ENCODE results near the gene FOXS1. TPM values are rescaled to one million over a fixed set of nuclear protein-coding genes. Genes with fewer than 3 reads are reported as not detected.
A peak's percentile ranks its signal among the peaks of the same experiment; 100 is the strongest.

The FOXS1 gene
- total RNA-seq, 2 experiments from 2014 or later, result not detected

DNA sequence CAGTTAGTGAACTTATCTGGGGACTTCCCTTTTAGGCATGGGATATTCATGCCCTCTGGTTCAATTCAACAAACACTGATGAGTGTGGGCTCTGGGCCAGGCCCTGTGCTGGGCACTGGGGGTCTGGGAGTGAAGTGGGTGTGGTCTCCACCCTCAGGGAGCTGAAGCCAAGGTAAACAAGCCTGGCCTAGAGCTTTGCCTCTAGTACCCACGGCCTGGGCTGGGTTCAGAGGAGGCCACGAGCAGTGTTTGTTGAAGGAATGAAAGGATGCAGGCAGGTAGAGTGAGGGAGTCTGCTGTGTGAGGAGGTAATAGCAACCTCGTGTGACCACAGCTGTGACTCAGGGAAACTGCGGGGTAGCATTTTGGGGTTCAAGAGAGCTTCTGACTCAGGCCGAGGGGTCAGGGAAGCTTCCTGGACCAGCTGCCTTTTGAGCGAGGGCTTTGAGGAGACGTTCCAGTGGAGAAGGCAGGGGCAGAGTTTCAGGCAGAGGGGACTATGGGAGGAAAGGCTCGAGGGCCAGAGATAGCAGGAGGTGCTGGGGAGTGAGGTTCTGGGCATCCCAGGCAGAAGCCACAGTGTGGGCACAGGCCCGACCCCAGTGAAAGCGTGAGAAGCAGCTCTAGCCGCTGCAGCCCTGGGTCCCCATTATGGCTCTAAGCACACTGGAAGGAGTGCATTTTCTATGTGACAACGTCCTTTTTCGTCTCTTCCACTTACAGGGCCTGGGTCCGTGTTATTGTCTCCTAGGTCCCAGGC lies 20.7 kb downstream of the FOXS1 start:
- POLR2A ChIA-PET, result interaction anchor here (1.7 kb wide), 1 partner anchor 207 kb away, joined by 6 read pairs; no protein-coding TSS in a partner anchor
- no peaks in the 10 kb centered on the region for H3K36me3 Mint-ChIP-seq (ENCODE audit: low read depth)
- no peaks in the 10 kb centered on the region for H3K9me3 Mint-ChIP-seq
- DNase-seq, result no peak
- no peak overlapping the region for H3K27ac Mint-ChIP-seq
- H3K4me3 Mint-ChIP-seq, result no peak overlapping the region
- H3K27me3 Mint-ChIP-seq, result peaks cover 2% of the 10 kb centered on the region
- intact Hi-C loops (cut with micrococcal nuclease), result no loop called here
- CTCF ChIA-PET, result interaction anchor here (0.8 to 2.6 kb wide), 6 partner anchors 8 to 31 kb away, joined by 3 to 16 read pairs (median 4); no protein-coding TSS in a partner anchor
- H3K4me1 Mint-ChIP-seq (ENCODE audit: low read depth), result peaks cover 2% of the 10 kb centered on the region
- TF ChIP-seq CTCF (IDR thresholded peaks at IDR 0.05), result no peak
- no peak for ATAC-seq

DNA sequence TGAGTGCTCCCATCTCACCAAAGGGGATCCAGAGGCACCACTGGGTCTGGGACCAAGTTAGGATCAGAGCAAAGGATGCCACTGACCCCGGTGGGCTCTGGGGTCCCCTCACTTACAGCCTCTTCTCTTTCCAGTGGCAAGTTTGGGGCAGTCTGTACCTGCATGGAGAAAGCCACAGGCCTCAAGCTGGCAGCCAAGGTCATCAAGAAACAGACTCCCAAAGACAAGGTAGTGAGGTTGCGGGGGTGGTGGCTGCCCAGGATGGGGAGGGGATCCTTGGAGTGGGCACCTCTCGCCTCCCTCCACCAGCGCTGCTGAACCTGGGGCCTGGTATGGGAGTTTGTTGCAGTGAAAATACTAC lies 21.3 kb downstream of the FOXS1 start:
- intact Hi-C loops (cut with micrococcal nuclease), result no loop called here

DNA sequence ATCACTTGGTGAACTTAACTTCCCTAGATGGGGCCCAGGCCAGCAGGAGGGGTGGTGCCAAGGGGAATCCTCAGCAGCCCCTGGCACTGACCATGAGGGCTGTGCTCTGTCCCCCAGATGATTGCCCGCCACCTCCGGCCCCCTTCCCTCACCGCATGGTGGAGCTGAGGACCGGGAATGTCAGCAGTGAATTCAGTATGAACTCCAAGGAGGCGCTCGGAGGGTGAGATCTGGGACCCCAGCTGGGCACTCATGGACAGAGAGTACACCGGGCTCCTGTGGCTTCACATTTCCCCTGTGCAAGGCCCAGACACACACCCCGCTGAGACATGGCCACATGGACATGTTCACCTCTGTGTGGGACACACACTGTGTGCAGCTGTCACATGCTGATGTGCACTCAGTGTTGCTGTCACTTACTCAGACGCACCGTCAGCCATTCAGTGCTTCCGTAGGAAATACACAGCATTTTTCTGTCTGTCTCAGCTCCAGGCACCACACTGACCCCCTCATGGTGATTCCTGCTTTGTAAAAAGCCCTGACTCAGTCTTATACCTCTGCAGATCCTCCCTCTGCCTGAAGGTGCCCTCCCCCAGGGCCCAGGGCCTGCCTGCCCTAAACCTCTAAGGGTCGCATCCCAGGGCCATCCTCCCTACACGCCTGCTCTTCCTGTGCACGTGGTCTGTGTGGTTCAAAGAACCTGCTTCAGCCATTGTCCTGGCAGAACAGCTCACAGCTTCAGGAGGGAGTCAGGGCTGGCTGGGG lies 21.9 kb downstream of the FOXS1 start:
- intact Hi-C loops (cut with micrococcal nuclease), result no loop called here
- Mint-ChIP-seq H3K27me3 (peaks cover 2% of the 10 kb centered on the region), H3K4me3 (no peak overlapping the region), H3K27ac (no peak overlapping the region), H3K4me1 (ENCODE audit: low read depth) (peaks cover 2% of the 10 kb centered on the region), H3K9me3 (no peaks in the 10 kb centered on the region), H3K36me3 (ENCODE audit: low read depth) (no peaks in the 10 kb centered on the region)
- ATAC-seq (no peak), DNase-seq (no peak)
- TF ChIP-seq CTCF (IDR thresholded peaks at IDR 0.05), result no peak
- ChIA-PET CTCF (interaction anchor here (0.6 to 3.7 kb wide), 39 partner anchors 8 to 385 kb away, joined by 3 to 51 read pairs (median 4); partner anchors contain the start of genes FOXS1, PDRG1 and XKR7), POLR2A (interaction anchor here (1.7 kb wide), 1 partner anchor 208 kb away, joined by 6 read pairs; no protein-coding TSS in a partner anchor)

More for the DNA sequence above, 21.3 kb downstream of the FOXS1 start:
- Mint-ChIP-seq H3K36me3 (ENCODE audit: low read depth) (no peaks in the 10 kb centered on the region), H3K27ac (no peak overlapping the region), H3K9me3 (no peaks in the 10 kb centered on the region), H3K4me3 (no peak overlapping the region), H3K4me1 (ENCODE audit: low read depth) (peaks cover 2% of the 10 kb centered on the region), H3K27me3 (peaks cover 2% of the 10 kb centered on the region)
- CTCF ChIA-PET, result interaction anchor here (1.1 to 3.7 kb wide), 10 partner anchors 7 to 207 kb away, joined by 3 to 51 read pairs (median 10); partner anchors contain the start of genes FOXS1 and XKR7
- DNase-seq (no peak), ATAC-seq (no peak)
- POLR2A ChIA-PET, result interaction anchor here (1.7 kb wide), 1 partner anchor 207 kb away, joined by 6 read pairs; no protein-coding TSS in a partner anchor
- no peak for TF ChIP-seq CTCF (IDR thresholded peaks at IDR 0.05)

DNA sequence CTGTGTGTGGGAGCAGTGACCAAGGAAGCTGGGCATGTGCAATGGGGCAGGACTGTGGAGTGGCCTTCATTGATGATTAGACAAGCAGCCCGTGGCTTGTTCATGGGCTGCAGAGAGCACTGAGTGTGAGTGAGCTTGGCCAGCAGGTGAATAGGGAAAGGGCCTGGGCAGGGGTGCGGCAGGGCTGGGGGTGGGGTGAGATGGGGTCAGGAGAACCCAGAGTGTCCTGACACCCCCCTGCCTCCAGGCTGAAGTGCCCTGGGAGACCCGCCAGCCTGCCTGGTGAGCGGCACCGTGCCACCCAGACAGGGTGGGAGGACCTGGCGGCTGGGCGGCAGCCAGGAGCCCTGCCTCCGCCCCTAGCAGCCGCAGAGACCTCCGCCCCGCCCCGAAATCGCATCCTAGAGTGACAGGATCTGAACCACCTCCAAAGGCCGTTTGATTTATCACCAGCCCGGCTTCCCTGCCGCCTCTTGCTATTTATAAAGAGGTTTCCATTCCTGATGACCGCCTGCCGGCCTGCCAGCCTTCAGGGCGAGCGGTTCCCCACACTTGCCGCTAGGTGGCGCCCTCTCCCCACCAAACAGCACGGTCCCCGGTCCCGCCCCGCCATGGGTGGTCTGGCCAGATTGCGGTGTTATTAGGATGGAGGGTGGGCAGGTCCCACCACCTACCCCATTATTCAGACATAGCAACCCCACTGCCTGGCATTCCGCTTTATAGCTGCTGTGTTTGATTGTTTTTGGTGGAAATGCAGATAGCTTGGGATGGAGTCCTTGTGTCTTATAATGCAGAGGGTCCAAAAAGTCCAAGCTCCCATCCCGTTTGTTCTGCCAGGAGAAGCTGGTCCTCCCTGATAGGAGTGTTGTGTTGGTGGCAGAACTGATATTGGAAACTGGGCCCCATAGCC lies 22.7 kb downstream of the FOXS1 start:
- peak; percentile 92 for ATAC-seq
- Mint-ChIP-seq H3K27me3 (peaks cover 2% of the 10 kb centered on the region), H3K27ac (no peak overlapping the region), H3K4me3 (no peak overlapping the region), H3K4me1 (ENCODE audit: low read depth) (peaks cover 2% of the 10 kb centered on the region), H3K9me3 (no peaks in the 10 kb centered on the region), H3K36me3 (ENCODE audit: low read depth) (no peaks in the 10 kb centered on the region)
- peak; percentile 78 for DNase-seq
- intact Hi-C loops (cut with micrococcal nuclease), result no loop called here
- ChIA-PET CTCF (interaction anchor here (0.6 to 3.7 kb wide), 45 partner anchors 8 to 386 kb away, joined by 3 to 51 read pairs (median 4); partner anchors contain the start of genes FOXS1, PDRG1 and XKR7), POLR2A (interaction anchor here (0.8 to 1.7 kb wide), 2 partner anchors 12 to 209 kb away, joined by 3 to 6 read pairs; no protein-coding TSS in a partner anchor)
- peak; percentile 99 for TF ChIP-seq CTCF (IDR thresholded peaks at IDR 0.05)

Data from activated CD8-positive, alpha-beta T cell treated with anti-CD3 and anti-CD28 coated beads for 36 hours (primary cell).